ENCODE measurements around the gene DOCK4.

DNA sequence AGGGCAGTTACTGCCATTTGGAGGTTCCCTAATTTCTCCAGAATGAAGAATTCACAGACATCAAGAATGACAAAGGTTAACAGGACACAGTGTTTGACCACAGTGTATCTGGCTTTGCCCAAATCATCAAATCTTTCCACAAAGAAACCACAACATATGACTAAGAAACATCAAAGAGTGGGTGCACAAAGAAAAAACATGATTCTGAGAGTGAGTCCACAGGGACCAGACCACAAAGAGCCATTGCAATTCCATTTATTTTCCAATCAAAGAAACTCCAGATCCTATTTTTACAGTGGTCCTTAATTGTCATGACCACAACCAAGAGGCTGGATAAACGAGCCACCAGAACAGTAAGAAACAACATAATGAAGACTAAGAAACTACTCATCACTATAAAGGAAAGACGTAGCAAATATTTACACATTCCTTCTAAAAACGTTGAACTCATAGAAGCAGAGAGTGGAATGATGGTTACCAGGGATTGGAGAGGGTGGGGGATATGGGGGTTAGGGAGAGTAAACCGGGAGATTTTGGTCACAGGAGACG is 286.5 kb downstream of the DOCK4 start:
- TF ChIP-seq, protein P1, sequence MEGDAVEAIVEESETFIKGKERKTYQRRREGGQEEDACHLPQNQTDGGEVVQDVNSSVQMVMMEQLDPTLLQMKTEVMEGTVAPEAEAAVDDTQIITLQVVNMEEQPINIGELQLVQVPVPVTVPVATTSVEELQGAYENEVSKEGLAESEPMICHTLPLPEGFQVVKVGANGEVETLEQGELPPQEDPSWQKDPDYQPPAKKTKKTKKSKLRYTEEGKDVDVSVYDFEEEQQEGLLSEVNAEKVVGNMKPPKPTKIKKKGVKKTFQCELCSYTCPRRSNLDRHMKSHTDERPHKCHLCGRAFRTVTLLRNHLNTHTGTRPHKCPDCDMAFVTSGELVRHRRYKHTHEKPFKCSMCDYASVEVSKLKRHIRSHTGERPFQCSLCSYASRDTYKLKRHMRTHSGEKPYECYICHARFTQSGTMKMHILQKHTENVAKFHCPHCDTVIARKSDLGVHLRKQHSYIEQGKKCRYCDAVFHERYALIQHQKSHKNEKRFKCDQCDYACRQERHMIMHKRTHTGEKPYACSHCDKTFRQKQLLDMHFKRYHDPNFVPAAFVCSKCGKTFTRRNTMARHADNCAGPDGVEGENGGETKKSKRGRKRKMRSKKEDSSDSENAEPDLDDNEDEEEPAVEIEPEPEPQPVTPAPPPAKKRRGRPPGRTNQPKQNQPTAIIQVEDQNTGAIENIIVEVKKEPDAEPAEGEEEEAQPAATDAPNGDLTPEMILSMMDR (IDR thresholded peaks at IDR 0.05), result no peak
- TF ChIP-seq ZFX (IDR thresholded peaks at IDR 0.05; ENCODE audit: borderline replicate concordance), result no peak

Data from 22Rv1 (cell line).